ENCODE results near the gene ATMIN.

The ATMIN gene

GRCh38 chr16:81006813-81007695, 28.6 kb upstream of the ATMIN start, which contains the start of the genes CENPN and CMC2:
TSS of gene CENPN (plus strand) at chr16:81007214. CDS start at chr16:81011940, 4,726 bp downstream.
TSS of gene CMC2 (minus strand) at chr16:81006885. CDS start at chr16:80997394, 9,491 bp downstream.
- peak; percentile 91 for DNase-seq

GRCh38 chr16:81008505-81008789, 27.2 kb upstream of the ATMIN start:
- DNase-seq = no peak

GRCh38 chr16:81012974-81013373, 22.7 kb upstream of the ATMIN start:
- DNase-seq = no peak

GRCh38 chr16:81014672-81015071, 21.0 kb upstream of the ATMIN start:
- DNase-seq = no peak

GRCh38 chr16:81018496-81018895, 17.1 kb upstream of the ATMIN start:
- no peak for DNase-seq

- DNase-seq = no peak
Measured at GRCh38 chr16:81026429-81026828, 9.2 kb upstream of the ATMIN start.

GRCh38 chr16:81029930-81030604, 5.6 kb upstream of the ATMIN start:
- DNase-seq = no peak

GRCh38 chr16:81035975-81036750, 521 bp downstream of the ATMIN start:
- no peak for DNase-seq

- no peak for DNase-seq
Measured at GRCh38 chr16:81036751-81037350, 1.2 kb downstream of the ATMIN start.

GRCh38 chr16:81040131-81040530, 4.5 kb downstream of the ATMIN start:
- DNase-seq = no peak

GRCh38 chr16:81040842-81041241, 5.2 kb downstream of the ATMIN start:
- DNase-seq = no peak

GRCh38 chr16:81041696-81042095, 6.1 kb downstream of the ATMIN start:
- DNase-seq = no peak

GRCh38 chr16:81042821-81043220, 7.2 kb downstream of the ATMIN start:
- DNase-seq = no peak

GRCh38 chr16:81053761-81054160, 18.1 kb downstream of the ATMIN start:
- no peak for DNase-seq

- DNase-seq = no peak
Measured at GRCh38 chr16:81060576-81061306, 25.1 kb downstream of the ATMIN start.

- no peak for DNase-seq
Measured at GRCh38 chr16:81061307-81061640, 25.6 kb downstream of the ATMIN start.

GRCh38 chr16:81061871-81062608, 26.4 kb downstream of the ATMIN start:
- DNase-seq = no peak

GRCh38 chr16:81066681-81067080, 31.0 kb downstream of the ATMIN start:
- no peak for DNase-seq

- no peak for DNase-seq
Measured at GRCh38 chr16:81067166-81067565, 31.5 kb downstream of the ATMIN start.

- no peak for DNase-seq
Measured at GRCh38 chr16:81069063-81069462, 33.4 kb downstream of the ATMIN start.

- no peak for DNase-seq
Measured at GRCh38 chr16:81070979-81071378, 35.3 kb downstream of the ATMIN start.

GRCh38 chr16:81071805-81072204, 36.2 kb downstream of the ATMIN start:
- no peak for DNase-seq
